ENCODE data around the gene RDX.

DNA sequence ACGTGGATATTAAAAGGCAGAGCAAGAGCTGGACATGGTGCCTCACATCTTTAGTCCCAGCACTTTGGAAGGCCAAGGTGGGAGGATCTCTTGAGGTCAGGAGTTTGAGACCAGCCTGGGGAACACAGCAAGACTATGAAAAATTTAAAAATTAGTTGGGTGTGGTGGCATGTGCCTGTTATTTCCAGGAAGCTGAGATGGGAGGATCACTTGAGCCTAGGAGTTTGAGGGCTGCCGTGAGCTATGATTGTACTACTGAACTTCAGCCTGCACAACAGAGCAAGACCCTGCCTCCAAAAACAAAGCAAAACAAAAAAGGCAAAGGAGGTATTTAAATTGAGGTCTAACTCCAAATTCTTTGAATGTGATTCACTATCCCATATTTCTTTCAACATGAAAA is 23.5 kb downstream of the RDX start:
- TF ChIP-seq, protein P1, sequence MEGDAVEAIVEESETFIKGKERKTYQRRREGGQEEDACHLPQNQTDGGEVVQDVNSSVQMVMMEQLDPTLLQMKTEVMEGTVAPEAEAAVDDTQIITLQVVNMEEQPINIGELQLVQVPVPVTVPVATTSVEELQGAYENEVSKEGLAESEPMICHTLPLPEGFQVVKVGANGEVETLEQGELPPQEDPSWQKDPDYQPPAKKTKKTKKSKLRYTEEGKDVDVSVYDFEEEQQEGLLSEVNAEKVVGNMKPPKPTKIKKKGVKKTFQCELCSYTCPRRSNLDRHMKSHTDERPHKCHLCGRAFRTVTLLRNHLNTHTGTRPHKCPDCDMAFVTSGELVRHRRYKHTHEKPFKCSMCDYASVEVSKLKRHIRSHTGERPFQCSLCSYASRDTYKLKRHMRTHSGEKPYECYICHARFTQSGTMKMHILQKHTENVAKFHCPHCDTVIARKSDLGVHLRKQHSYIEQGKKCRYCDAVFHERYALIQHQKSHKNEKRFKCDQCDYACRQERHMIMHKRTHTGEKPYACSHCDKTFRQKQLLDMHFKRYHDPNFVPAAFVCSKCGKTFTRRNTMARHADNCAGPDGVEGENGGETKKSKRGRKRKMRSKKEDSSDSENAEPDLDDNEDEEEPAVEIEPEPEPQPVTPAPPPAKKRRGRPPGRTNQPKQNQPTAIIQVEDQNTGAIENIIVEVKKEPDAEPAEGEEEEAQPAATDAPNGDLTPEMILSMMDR (IDR thresholded peaks at IDR 0.05; ENCODE audit: low read length) = no peak
- no peak for TF ChIP-seq EZH2 (IDR thresholded peaks at IDR 0.05; ENCODE audit: borderline replicate concordance, low read length)

Measured in OCI-LY1 (cell line).